Measurements from ENCODE around the gene CEP85L. TPM values are rescaled to one million over a fixed set of nuclear protein-coding genes. Genes with fewer than 3 reads are reported as not detected.
A peak's percentile ranks its signal among the peaks of the same experiment; 100 is the strongest.

The CEP85L gene
- total and polyA plus RNA-seq, 12 donors: 1.0 to 19.2 (median 8.1) TPM

DNA sequence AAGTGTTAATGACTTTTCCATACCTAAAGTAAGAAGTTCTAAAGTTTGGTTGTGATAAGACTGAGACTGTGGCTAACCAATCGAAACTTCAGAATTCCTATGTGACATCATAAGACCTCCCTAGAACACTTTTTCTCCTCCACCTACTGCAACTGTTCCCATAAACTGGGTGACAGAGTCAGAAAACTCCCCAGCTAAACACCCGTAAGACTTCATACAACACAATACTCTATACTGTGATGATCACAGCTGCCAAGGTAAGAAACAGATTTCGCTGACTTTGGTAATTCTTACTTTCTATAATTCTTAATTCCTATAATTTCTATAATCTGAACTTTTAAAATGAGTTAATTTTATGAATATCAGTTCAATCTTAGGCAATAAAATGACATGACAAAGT, 103.3 kb downstream of the CEP85L start, which contains the start of gene PLN:
Gene PLN (plus strand): TSS at position 161 of the 400 bp plus-strand sequence. CDS start 10,626 bp downstream, outside the sequence.
- peak; percentile 65 to 90 (median 88) for ATAC-seq
- intact Hi-C loops (cut with DNase I): loop anchor here in 2 of 10 donors (5.0 to 10.0 kb wide), 3 partner anchors 36 to 261 kb away; no protein-coding TSS in a partner anchor
- peak within 1 kb of the TSS; percentile 52 to 89 (median 82) for H3K27ac ChIP-seq

DNA sequence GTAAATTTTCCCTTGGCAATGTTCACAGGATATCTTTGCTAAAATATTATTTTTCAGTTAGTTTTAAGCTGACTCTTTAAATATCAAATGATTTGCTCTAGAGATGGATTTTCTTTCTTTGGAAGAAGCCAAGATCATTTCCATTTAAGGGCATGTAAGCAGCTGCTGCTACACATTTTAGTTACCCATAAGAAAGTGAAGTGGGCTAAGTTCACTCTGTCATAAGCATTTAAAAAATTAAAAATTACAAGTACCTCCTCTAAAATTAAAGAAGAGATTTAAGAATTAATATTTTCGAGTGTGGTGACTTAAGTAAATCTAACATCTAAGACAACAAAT, 104.5 kb downstream of the CEP85L start:
- ATAC-seq (no peak), DNase-seq (no peak)
- Histone ChIP-seq H3K27me3 (no peaks in the 10 kb centered on the region), H3K36me3 (peaks cover 0 to 6% (median 0%) of the 10 kb centered on the region in 9 donors), H3K27ac (peak overlapping the region; percentile 52 to 89 (median 82)), H3K4me1 (peaks cover 0 to 27% (median 4%) of the 10 kb centered on the region in 9 donors), H3K9me3 (no peaks in the 10 kb centered on the region), H3K4me3 (peak overlapping the region; percentile 16 to 60 (median 50))
- TF ChIP-seq, protein P1, sequence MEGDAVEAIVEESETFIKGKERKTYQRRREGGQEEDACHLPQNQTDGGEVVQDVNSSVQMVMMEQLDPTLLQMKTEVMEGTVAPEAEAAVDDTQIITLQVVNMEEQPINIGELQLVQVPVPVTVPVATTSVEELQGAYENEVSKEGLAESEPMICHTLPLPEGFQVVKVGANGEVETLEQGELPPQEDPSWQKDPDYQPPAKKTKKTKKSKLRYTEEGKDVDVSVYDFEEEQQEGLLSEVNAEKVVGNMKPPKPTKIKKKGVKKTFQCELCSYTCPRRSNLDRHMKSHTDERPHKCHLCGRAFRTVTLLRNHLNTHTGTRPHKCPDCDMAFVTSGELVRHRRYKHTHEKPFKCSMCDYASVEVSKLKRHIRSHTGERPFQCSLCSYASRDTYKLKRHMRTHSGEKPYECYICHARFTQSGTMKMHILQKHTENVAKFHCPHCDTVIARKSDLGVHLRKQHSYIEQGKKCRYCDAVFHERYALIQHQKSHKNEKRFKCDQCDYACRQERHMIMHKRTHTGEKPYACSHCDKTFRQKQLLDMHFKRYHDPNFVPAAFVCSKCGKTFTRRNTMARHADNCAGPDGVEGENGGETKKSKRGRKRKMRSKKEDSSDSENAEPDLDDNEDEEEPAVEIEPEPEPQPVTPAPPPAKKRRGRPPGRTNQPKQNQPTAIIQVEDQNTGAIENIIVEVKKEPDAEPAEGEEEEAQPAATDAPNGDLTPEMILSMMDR (IDR thresholded peaks at IDR 0.05): no peak
- intact Hi-C loops (cut with DNase I): loop anchor here in 2 of 10 donors (5.0 to 10.0 kb wide), 3 partner anchors 35 to 260 kb away; no protein-coding TSS in a partner anchor
- WGBS, 2 donors: 30 to 37% methylated on average over 1 of the region's 1 CpG

More for the DNA sequence above, 103.3 kb downstream of the CEP85L start, which contains the start of gene PLN:
- H3K9me3 ChIP-seq: no peaks in the 10 kb centered on the region
- H3K36me3 ChIP-seq: peaks cover 0 to 18% (median 0%) of the 10 kb centered on the region in 9 donors
- peak within 1 kb of the TSS; percentile 16 to 60 (median 50) for H3K4me3 ChIP-seq
- DNase-seq: peak in 1 of 2 donors; percentile 48
- whole genome bisulfite sequencing, 2 donors: 40 to 62% methylated on average over 3 of the region's 3 CpGs
- H3K4me1 ChIP-seq: peaks cover 0 to 21% (median 4%) of the 10 kb centered on the region in 9 donors
- TF ChIP-seq, protein P1 (IDR thresholded peaks at IDR 0.05): no peak
- H3K27me3 ChIP-seq: no peaks in the 10 kb centered on the region

DNA sequence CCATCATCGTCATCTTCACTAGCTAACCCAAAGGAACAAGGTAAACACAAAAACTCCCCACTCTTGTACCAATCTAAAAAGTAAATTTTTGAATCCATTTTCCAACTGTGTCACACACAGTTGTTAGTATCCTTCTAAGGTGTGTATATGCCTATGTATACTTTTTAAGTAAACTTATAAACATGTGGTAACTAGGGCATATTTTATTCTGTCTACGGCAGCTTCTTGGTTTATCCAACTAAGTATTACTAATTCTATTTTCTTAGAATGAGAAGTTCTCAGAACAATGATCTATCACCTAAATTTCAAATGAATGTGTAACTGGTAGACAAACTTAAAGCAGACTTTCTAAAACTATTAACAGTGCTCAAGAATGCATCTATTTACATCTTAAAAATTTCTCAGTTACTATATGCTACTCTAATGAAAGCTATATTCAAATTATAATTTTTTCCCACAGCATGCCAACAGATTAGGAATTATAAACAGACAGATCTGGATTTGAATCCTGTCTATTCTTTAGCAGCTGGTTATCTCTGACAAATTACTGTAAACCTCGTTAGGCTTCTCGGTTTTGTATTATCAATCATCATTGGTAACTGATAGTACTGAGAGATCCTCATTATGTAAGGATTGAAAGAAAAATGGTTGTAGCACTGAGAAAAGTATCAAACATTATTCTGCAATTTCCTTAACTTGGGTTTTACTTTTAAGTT, 105.1 kb downstream of the CEP85L start:
- TF ChIP-seq, protein P1 (IDR thresholded peaks at IDR 0.05): no peak
- H3K4me3 ChIP-seq: peak overlapping the region in 8 of 10 donors; percentile 6 to 60 (median 56)
- intact Hi-C loops (cut with DNase I): loop anchor here in 2 of 10 donors (5.0 to 10.0 kb wide), 3 partner anchors 34 to 259 kb away; no protein-coding TSS in a partner anchor
- no peak for ATAC-seq
- H3K36me3 ChIP-seq: peaks cover 0 to 3% (median 0%) of the 10 kb centered on the region in 9 donors
- H3K9me3 ChIP-seq: no peaks in the 10 kb centered on the region
- peaks cover 0 to 29% (median 4%) of the 10 kb centered on the region in 9 donors for H3K4me1 ChIP-seq
- DNase-seq: no peak
- WGBS, 2 donors: 41 to 52% methylated on average over 4 of the region's 4 CpGs
- no peaks in the 10 kb centered on the region for H3K27me3 ChIP-seq
- H3K27ac ChIP-seq: peak overlapping the region; percentile 3 to 89 (median 82)

DNA sequence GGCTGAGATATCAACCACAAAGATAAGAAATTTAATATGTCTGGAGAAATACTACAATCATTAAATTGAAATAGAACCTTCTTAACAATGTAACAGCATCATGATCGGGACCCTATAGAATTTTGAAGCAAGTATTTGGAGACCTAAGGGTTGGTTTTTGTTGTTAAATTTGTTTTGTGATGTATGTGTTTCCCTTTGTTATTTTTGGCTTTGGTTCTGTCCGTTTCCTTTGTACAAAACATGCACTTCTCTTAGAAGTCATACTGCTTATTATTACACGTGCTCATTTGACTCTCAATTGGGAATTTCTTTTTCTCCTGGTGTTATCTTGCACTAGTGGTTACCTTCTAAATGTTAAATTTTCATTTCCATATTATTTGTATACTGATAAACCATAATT, 107.3 kb downstream of the CEP85L start:
- peaks cover 0 to 40% (median 4%) of the 10 kb centered on the region in 9 donors for H3K4me1 ChIP-seq
- peak overlapping the region; percentile 3 to 89 (median 82) for H3K27ac ChIP-seq
- intact Hi-C loops (cut with DNase I): loop anchor here in 2 of 10 donors (5.0 to 10.0 kb wide), 2 partner anchors 169 to 172 kb away; no protein-coding TSS in a partner anchor

More for the DNA sequence above, 107.3 kb downstream of the CEP85L start:
- Histone ChIP-seq H3K4me3 (peak overlapping the region in 6 of 10 donors; percentile 7 to 18 (median 10)), H3K9me3 (no peaks in the 10 kb centered on the region), H3K27me3 (no peaks in the 10 kb centered on the region), H3K36me3 (no peaks in the 10 kb centered on the region)
- ATAC-seq: no peak
- TF ChIP-seq, protein P1 (IDR thresholded peaks at IDR 0.05): no peak
- 30 to 35% methylated on average over 3 of the region's 3 CpGs for WGBS, 2 donors
- DNase-seq: no peak
